ENCODE data around the gene PTAFR. TPM values are rescaled to one million over a fixed set of nuclear protein-coding genes. Genes with fewer than 3 reads are reported as not detected.

PTAFR gene
- total RNA-seq, 2 experiments from 2014 or later: 0.47 to 0.50 TPM

- peaks cover 43% of the 10 kb centered on the region for H3K27me3 Mint-ChIP-seq (ENCODE audit: low read depth)
- DNase-seq (no peak), ATAC-seq (no peak)
- H3K36me3 Mint-ChIP-seq (ENCODE audit: low read depth): no peaks in the 10 kb centered on the region
- ChIA-PET CTCF (no interaction called here), POLR2A (no interaction called here)
- H3K9me3 Mint-ChIP-seq (ENCODE audit: insufficient read depth): no peaks in the 10 kb centered on the region
- no peak overlapping the region for H3K4me3 Mint-ChIP-seq
- H3K27ac Mint-ChIP-seq: no peak overlapping the region
- peaks cover 2% of the 10 kb centered on the region for H3K4me1 Mint-ChIP-seq (ENCODE audit: low read depth)
These were observed 37.3 kb downstream of the PTAFR start for GRCh38 chr1:28139025-28139712.

- CTCF ChIA-PET: interaction anchor here (1.0 kb wide), 1 partner anchor 72 kb away, joined by 3 read pairs; no protein-coding TSS in a partner anchor
- H3K4me1 Mint-ChIP-seq (ENCODE audit: low read depth): peaks cover 3% of the 10 kb centered on the region
These were observed 39.4 kb downstream of the PTAFR start for GRCh38 chr1:28136922-28137613.

GRCh38 chr1:28136169-28136921 lies 40.1 kb downstream of the PTAFR start:
- Mint-ChIP-seq H3K36me3 (ENCODE audit: low read depth) (no peaks in the 10 kb centered on the region), H3K4me1 (ENCODE audit: low read depth) (peaks cover 4% of the 10 kb centered on the region), H3K27ac (no peak overlapping the region), H3K27me3 (ENCODE audit: low read depth) (peaks cover 43% of the 10 kb centered on the region), H3K4me3 (no peak overlapping the region), H3K9me3 (ENCODE audit: insufficient read depth) (no peaks in the 10 kb centered on the region)
- ChIA-PET POLR2A (interaction anchor here (0.6 to 1.0 kb wide), 2 partner anchors 13 to 19 kb away, joined by 4 read pairs; no protein-coding TSS in a partner anchor), CTCF (interaction anchor here (1.0 to 1.5 kb wide), 3 partner anchors 8 to 73 kb away, joined by 3 read pairs; no protein-coding TSS in a partner anchor)
- DNase-seq (no peak), ATAC-seq (no peak)

More at GRCh38 chr1:28136922-28137613, 39.4 kb downstream of the PTAFR start:
- H3K9me3 Mint-ChIP-seq (ENCODE audit: insufficient read depth): no peaks in the 10 kb centered on the region
- no peak for DNase-seq
- POLR2A ChIA-PET: interaction anchor here (0.6 to 1.0 kb wide), 3 partner anchors 12 to 27 kb away, joined by 3 to 4 read pairs (median 4); no protein-coding TSS in a partner anchor
- no peak overlapping the region for H3K27ac Mint-ChIP-seq
- H3K4me3 Mint-ChIP-seq: no peak overlapping the region
- peaks cover 45% of the 10 kb centered on the region for H3K27me3 Mint-ChIP-seq (ENCODE audit: low read depth)
- no peaks in the 10 kb centered on the region for H3K36me3 Mint-ChIP-seq (ENCODE audit: low read depth)
- ATAC-seq: no peak

GRCh38 chr1:28135371-28136168 lies 40.9 kb downstream of the PTAFR start:
- Mint-ChIP-seq H3K4me1 (ENCODE audit: low read depth) (peaks cover 4% of the 10 kb centered on the region), H3K4me3 (no peak overlapping the region), H3K27me3 (ENCODE audit: low read depth) (peaks cover 47% of the 10 kb centered on the region), H3K27ac (no peak overlapping the region), H3K9me3 (ENCODE audit: insufficient read depth) (no peaks in the 10 kb centered on the region), H3K36me3 (ENCODE audit: low read depth) (no peaks in the 10 kb centered on the region)
- CTCF ChIA-PET: interaction anchor here (1.3 to 1.5 kb wide), 2 partner anchors 9 kb away, joined by 3 read pairs; no protein-coding TSS in a partner anchor
- ATAC-seq: no peak
- POLR2A ChIA-PET: interaction anchor here (0.6 kb wide), 2 partner anchors 182 to 213 kb away, joined by 3 to 4 read pairs; no protein-coding TSS in a partner anchor
- DNase-seq: no peak

- H3K27me3 Mint-ChIP-seq (ENCODE audit: low read depth): peaks cover 52% of the 10 kb centered on the region
- H3K4me1 Mint-ChIP-seq (ENCODE audit: low read depth): peaks cover 4% of the 10 kb centered on the region
- H3K27ac Mint-ChIP-seq: no peak overlapping the region
- no peak for ATAC-seq
- H3K4me3 Mint-ChIP-seq: no peak overlapping the region
- DNase-seq: no peak
- H3K9me3 Mint-ChIP-seq (ENCODE audit: insufficient read depth): no peaks in the 10 kb centered on the region
- CTCF ChIA-PET: interaction anchor here (0.9 kb wide), 1 partner anchor 35 kb away, joined by 4 read pairs; no protein-coding TSS in a partner anchor
- POLR2A ChIA-PET: no interaction called here
- H3K36me3 Mint-ChIP-seq (ENCODE audit: low read depth): no peaks in the 10 kb centered on the region
These were observed 41.8 kb downstream of the PTAFR start for GRCh38 chr1:28134651-28135207.

- POLR2A ChIA-PET: no interaction called here
These were observed 44.0 kb downstream of the PTAFR start for GRCh38 chr1:28132171-28133167.

GRCh38 chr1:28130901-28131300 lies 45.6 kb downstream of the PTAFR start:
- no peak for DNase-seq
- peaks cover 49% of the 10 kb centered on the region for H3K27me3 Mint-ChIP-seq (ENCODE audit: low read depth)
- no peaks in the 10 kb centered on the region for H3K36me3 Mint-ChIP-seq (ENCODE audit: low read depth)
- ChIA-PET CTCF (no interaction called here), POLR2A (no interaction called here)
- no peak overlapping the region for H3K4me3 Mint-ChIP-seq
- H3K27ac Mint-ChIP-seq: no peak overlapping the region
- H3K4me1 Mint-ChIP-seq (ENCODE audit: low read depth): peaks cover 12% of the 10 kb centered on the region
- ATAC-seq: no peak
- no peaks in the 10 kb centered on the region for H3K9me3 Mint-ChIP-seq (ENCODE audit: insufficient read depth)

More at GRCh38 chr1:28132171-28133167, 44.0 kb downstream of the PTAFR start:
- H3K9me3 Mint-ChIP-seq (ENCODE audit: insufficient read depth): no peaks in the 10 kb centered on the region
- H3K36me3 Mint-ChIP-seq (ENCODE audit: low read depth): no peaks in the 10 kb centered on the region
- peaks cover 55% of the 10 kb centered on the region for H3K27me3 Mint-ChIP-seq (ENCODE audit: low read depth)
- DNase-seq (no peak), ATAC-seq (no peak)
- H3K27ac Mint-ChIP-seq: no peak overlapping the region
- H3K4me3 Mint-ChIP-seq: no peak overlapping the region
- H3K4me1 Mint-ChIP-seq (ENCODE audit: low read depth): peaks cover 10% of the 10 kb centered on the region
- CTCF ChIA-PET: interaction anchor here (1.4 kb wide), 1 partner anchor 41 kb away, joined by 4 read pairs; no protein-coding TSS in a partner anchor

GRCh38 chr1:28129150-28129549 lies 47.3 kb downstream of the PTAFR start:
- Mint-ChIP-seq H3K9me3 (ENCODE audit: insufficient read depth) (no peaks in the 10 kb centered on the region), H3K27me3 (ENCODE audit: low read depth) (peaks cover 44% of the 10 kb centered on the region), H3K36me3 (ENCODE audit: low read depth) (no peaks in the 10 kb centered on the region), H3K4me1 (ENCODE audit: low read depth) (peaks cover 12% of the 10 kb centered on the region), H3K27ac (no peak overlapping the region), H3K4me3 (no peak overlapping the region)
- no peak for ATAC-seq
- DNase-seq: no peak
- POLR2A ChIA-PET: no interaction called here
- CTCF ChIA-PET: interaction anchor here (0.6 kb wide), 1 partner anchor 30 kb away, joined by 3 read pairs; no protein-coding TSS in a partner anchor

- H3K27me3 Mint-ChIP-seq (ENCODE audit: low read depth): peaks cover 38% of the 10 kb centered on the region
- no peak for ATAC-seq
- POLR2A ChIA-PET: no interaction called here
- CTCF ChIA-PET: interaction anchor here (1.3 kb wide), 1 partner anchor 37 kb away, joined by 4 read pairs; no protein-coding TSS in a partner anchor
- H3K9me3 Mint-ChIP-seq (ENCODE audit: insufficient read depth): no peaks in the 10 kb centered on the region
- no peak overlapping the region for H3K4me3 Mint-ChIP-seq
- peaks cover 12% of the 10 kb centered on the region for H3K4me1 Mint-ChIP-seq (ENCODE audit: low read depth)
- no peaks in the 10 kb centered on the region for H3K36me3 Mint-ChIP-seq (ENCODE audit: low read depth)
- H3K27ac Mint-ChIP-seq: peak overlapping the region; percentile 5
- DNase-seq: no peak
These were observed 48.8 kb downstream of the PTAFR start for GRCh38 chr1:28127617-28128257.

Measured in activated CD8-positive, alpha-beta T cell treated with anti-CD3 and anti-CD28 coated beads, Interleukin-2, amount 10 ng/mL, durations not matched to agents 7 days and 5 days (primary cell).